IMR-90 (cell line): Measurements from ENCODE around the gene HSP90AB1.

Experiments used
- CEBPB ChIP-seq: IDR thresholded peaks from 2 replicates; pipeline ENCODE4 v1.6.1; 2012; ENCODE audit warnings: low read depth, low read length, improper control_type of control experiment
- FOS ChIP-seq: fragments of 150-350 bp; IDR thresholded peaks from 2 replicates; pipeline ENCODE4 v1.6.1; 2016; ENCODE audit warnings: low read depth, low read length
- MAZ ChIP-seq: IDR thresholded peaks from 2 replicates; pipeline ENCODE4 v1.6.1; 2012; ENCODE audit warnings: low read depth, mild to moderate bottlenecking, low read length, improper control_type of control experiment, moderate library complexity, borderline replicate concordance
- MXI1 ChIP-seq: IDR thresholded peaks from 2 replicates; pipeline ENCODE4 v1.6.1; 2012; ENCODE audit warnings: low read depth, mild to moderate bottlenecking, low read length, moderate library complexity, borderline replicate concordance
- POLR2A ChIP-seq: IDR thresholded peaks from 2 replicates; pipeline ENCODE4 v1.6.1; 2012; ENCODE audit warnings: mild to moderate bottlenecking, low read depth, low read length
- RAD21 ChIP-seq: IDR thresholded peaks from 2 replicates; pipeline ENCODE4 v1.6.1; 2012; ENCODE audit warnings: low read length, improper control_type of control experiment
- RCOR1 ChIP-seq: IDR thresholded peaks from 2 replicates; pipeline ENCODE4 v1.6.1; 2012; ENCODE audit warnings: mild to moderate bottlenecking, low read length, improper control_type of control experiment; ENCODE audit not compliant: insufficient replicate concordance
- SMC3 ChIP-seq: fragments of 150-350 bp; IDR thresholded peaks from 2 replicates; pipeline ENCODE4 v1.6.1; 2016; ENCODE audit warnings: low read depth, mild to moderate bottlenecking, antibody characterized with exemption, low read length, moderate library complexity
- TF ChIP-seq, protein P1 (sequence below): conservative IDR thresholded peaks from 2 replicates; pipeline ENCODE4 v1.5.1; 2012; ENCODE audit warnings: mild to moderate bottlenecking, low read depth, low read length, improper control_type of control experiment
- TF ChIP-seq, protein P2 (sequence below): fragments of 150-350 bp; IDR thresholded peaks from 2 replicates; pipeline ENCODE4 v1.6.1; 2017; ENCODE audit warnings: mild to moderate bottlenecking, antibody characterized with exemption, low read length, low read depth
- TF ChIP-seq, protein P3 (sequence below): fragments of 150-350 bp; IDR thresholded peaks from 2 replicates; pipeline ENCODE4 v1.6.1; 2016; ENCODE audit warnings: low read depth, mild to moderate bottlenecking, low read length, moderate library complexity, borderline replicate concordance

DNA sequence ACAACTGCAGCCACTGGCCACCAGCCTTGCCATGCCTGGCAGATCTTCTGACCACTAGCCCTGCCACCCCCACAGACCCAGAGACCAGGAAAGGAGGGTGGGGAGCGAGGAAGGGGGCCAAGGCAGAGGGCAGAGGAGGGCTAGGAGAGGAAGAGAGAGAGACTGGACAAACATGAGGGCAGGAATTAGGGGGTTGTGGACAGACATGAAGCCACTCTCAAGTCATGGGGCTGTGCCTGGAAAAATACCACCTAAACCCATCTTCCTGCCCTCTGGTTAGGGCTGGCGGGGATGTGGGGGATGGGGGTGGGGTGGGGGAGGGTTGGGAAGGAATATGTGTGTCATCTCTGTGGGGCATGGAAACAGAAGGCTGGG lies 25.0 kb upstream of the HSP90AB1 start:
- TF ChIP-seq, protein P1, sequence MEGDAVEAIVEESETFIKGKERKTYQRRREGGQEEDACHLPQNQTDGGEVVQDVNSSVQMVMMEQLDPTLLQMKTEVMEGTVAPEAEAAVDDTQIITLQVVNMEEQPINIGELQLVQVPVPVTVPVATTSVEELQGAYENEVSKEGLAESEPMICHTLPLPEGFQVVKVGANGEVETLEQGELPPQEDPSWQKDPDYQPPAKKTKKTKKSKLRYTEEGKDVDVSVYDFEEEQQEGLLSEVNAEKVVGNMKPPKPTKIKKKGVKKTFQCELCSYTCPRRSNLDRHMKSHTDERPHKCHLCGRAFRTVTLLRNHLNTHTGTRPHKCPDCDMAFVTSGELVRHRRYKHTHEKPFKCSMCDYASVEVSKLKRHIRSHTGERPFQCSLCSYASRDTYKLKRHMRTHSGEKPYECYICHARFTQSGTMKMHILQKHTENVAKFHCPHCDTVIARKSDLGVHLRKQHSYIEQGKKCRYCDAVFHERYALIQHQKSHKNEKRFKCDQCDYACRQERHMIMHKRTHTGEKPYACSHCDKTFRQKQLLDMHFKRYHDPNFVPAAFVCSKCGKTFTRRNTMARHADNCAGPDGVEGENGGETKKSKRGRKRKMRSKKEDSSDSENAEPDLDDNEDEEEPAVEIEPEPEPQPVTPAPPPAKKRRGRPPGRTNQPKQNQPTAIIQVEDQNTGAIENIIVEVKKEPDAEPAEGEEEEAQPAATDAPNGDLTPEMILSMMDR, result no peak
- TF ChIP-seq MXI1, result no peak
- no peak for TF ChIP-seq RCOR1
- no peak for TF ChIP-seq SMC3
- no peak for TF ChIP-seq MAZ
- TF ChIP-seq, protein P2, sequence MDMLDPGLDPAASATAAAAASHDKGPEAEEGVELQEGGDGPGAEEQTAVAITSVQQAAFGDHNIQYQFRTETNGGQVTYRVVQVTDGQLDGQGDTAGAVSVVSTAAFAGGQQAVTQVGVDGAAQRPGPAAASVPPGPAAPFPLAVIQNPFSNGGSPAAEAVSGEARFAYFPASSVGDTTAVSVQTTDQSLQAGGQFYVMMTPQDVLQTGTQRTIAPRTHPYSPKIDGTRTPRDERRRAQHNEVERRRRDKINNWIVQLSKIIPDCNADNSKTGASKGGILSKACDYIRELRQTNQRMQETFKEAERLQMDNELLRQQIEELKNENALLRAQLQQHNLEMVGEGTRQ, result no peak
- TF ChIP-seq POLR2A, result no peak
- no peak for TF ChIP-seq CEBPB
- TF ChIP-seq, protein P3, sequence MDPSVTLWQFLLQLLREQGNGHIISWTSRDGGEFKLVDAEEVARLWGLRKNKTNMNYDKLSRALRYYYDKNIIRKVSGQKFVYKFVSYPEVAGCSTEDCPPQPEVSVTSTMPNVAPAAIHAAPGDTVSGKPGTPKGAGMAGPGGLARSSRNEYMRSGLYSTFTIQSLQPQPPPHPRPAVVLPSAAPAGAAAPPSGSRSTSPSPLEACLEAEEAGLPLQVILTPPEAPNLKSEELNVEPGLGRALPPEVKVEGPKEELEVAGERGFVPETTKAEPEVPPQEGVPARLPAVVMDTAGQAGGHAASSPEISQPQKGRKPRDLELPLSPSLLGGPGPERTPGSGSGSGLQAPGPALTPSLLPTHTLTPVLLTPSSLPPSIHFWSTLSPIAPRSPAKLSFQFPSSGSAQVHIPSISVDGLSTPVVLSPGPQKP, result no peak
- TF ChIP-seq RAD21, result no peak
- no peak for TF ChIP-seq FOS
